ENCODE data around the gene PABPN1L.
A peak's percentile ranks its signal among the peaks of the same experiment; 100 is the strongest.

PABPN1L gene

GRCh38 chr16:88871730-88872416, 5.4 kb upstream of the PABPN1L start:
- TF ChIP-seq EZH2phosphoT487 (IDR thresholded peaks at IDR 0.05; ENCODE audit: borderline replicate concordance, low read length) (no peak), CTCF (IDR thresholded peaks at IDR 0.05; ENCODE audit: low read depth, low read length, poor library complexity, severe bottlenecking) (no peak)
- Histone ChIP-seq H3K4me3 (ENCODE audit: low read length) (no peak overlapping the region), H3K9me3 (ENCODE audit: control insufficient read depth, insufficient read depth, low read length) (no peaks in the 10 kb centered on the region), H3K27me3 (ENCODE audit: control insufficient read depth, low read length) (peaks cover 42% of the 10 kb centered on the region), H3K9me2 (replicated peaks; ENCODE audit: control insufficient read depth, low read length) (no peaks in the 10 kb centered on the region), H3F3A (ENCODE audit: control insufficient read depth, insufficient read depth) (peaks cover 7% of the 10 kb centered on the region), H3K79me2 (ENCODE audit: control insufficient read depth, low read length) (no peaks in the 10 kb centered on the region), H4K20me1 (ENCODE audit: control insufficient read depth, insufficient read depth, low read depth, low read length) (no peaks in the 10 kb centered on the region), H3K27ac (ENCODE audit: low read depth, low read length) (no peak overlapping the region), H3K4me2 (ENCODE audit: low read length) (no peak overlapping the region), H3K36me3 (ENCODE audit: control insufficient read depth, low read length) (peaks cover 8% of the 10 kb centered on the region), H3K4me1 (ENCODE audit: control insufficient read depth, low read length) (no peaks in the 10 kb centered on the region)

GRCh38 chr16:88871349-88871702, 4.9 kb upstream of the PABPN1L start:
- H3K36me3 ChIP-seq (ENCODE audit: control insufficient read depth, low read length): peaks cover 3% of the 10 kb centered on the region
- H3K4me1 ChIP-seq (ENCODE audit: control insufficient read depth, low read length): no peaks in the 10 kb centered on the region
- peaks cover 42% of the 10 kb centered on the region for H3K27me3 ChIP-seq (ENCODE audit: control insufficient read depth, low read length)
- no peaks in the 10 kb centered on the region for H4K20me1 ChIP-seq (ENCODE audit: control insufficient read depth, insufficient read depth, low read depth, low read length)
- no peaks in the 10 kb centered on the region for H3K9me2 ChIP-seq (replicated peaks; ENCODE audit: control insufficient read depth, low read length)
- H3K27ac ChIP-seq (ENCODE audit: low read depth, low read length): no peak overlapping the region
- H3F3A ChIP-seq (ENCODE audit: control insufficient read depth, insufficient read depth): peaks cover 7% of the 10 kb centered on the region
- H3K4me3 ChIP-seq (ENCODE audit: low read length): no peak overlapping the region
- H3K9me3 ChIP-seq (ENCODE audit: control insufficient read depth, insufficient read depth, low read length): no peaks in the 10 kb centered on the region
- H3K4me2 ChIP-seq (ENCODE audit: low read length): no peak overlapping the region
- TF ChIP-seq CTCF (IDR thresholded peaks at IDR 0.05; ENCODE audit: low read depth, low read length, poor library complexity, severe bottlenecking) (no peak), EZH2phosphoT487 (IDR thresholded peaks at IDR 0.05; ENCODE audit: borderline replicate concordance, low read length) (no peak)
- no peaks in the 10 kb centered on the region for H3K79me2 ChIP-seq (ENCODE audit: control insufficient read depth, low read length)

GRCh38 chr16:88870608-88871348, 4.3 kb upstream of the PABPN1L start:
- H3K4me3 ChIP-seq (ENCODE audit: low read length): no peak overlapping the region

More at GRCh38 chr16:88870608-88871348, 4.3 kb upstream of the PABPN1L start:
- Histone ChIP-seq H3K27ac (ENCODE audit: low read depth, low read length) (no peak overlapping the region), H3K4me2 (ENCODE audit: low read length) (no peak overlapping the region), H3K79me2 (ENCODE audit: control insufficient read depth, low read length) (no peaks in the 10 kb centered on the region), H3K36me3 (ENCODE audit: control insufficient read depth, low read length) (no peaks in the 10 kb centered on the region), H3K27me3 (ENCODE audit: control insufficient read depth, low read length) (peaks cover 42% of the 10 kb centered on the region), H3K9me2 (replicated peaks; ENCODE audit: control insufficient read depth, low read length) (no peaks in the 10 kb centered on the region), H3F3A (ENCODE audit: control insufficient read depth, insufficient read depth) (peaks cover 3% of the 10 kb centered on the region), H3K9me3 (ENCODE audit: control insufficient read depth, insufficient read depth, low read length) (no peaks in the 10 kb centered on the region), H4K20me1 (ENCODE audit: control insufficient read depth, insufficient read depth, low read depth, low read length) (no peaks in the 10 kb centered on the region), H3K4me1 (ENCODE audit: control insufficient read depth, low read length) (no peaks in the 10 kb centered on the region)
- TF ChIP-seq EZH2phosphoT487 (IDR thresholded peaks at IDR 0.05; ENCODE audit: borderline replicate concordance, low read length) (peak; percentile 76; the same call in 1 of the 2 replicates), CTCF (IDR thresholded peaks at IDR 0.05; ENCODE audit: low read depth, low read length, poor library complexity, severe bottlenecking) (no peak)

Measured in DOHH2 (cell line).